Measurements from ENCODE around the gene GNAQ. TPM values are rescaled to one million over a fixed set of nuclear protein-coding genes. Genes with fewer than 3 reads are reported as not detected.

GNAQ gene
- total RNA-seq, 2 donors from 2014 or later, result 13.4 to 17.8 TPM

GRCh38 chr9:77892955-77893514, 138.6 kb downstream of the GNAQ start:
- no peak overlapping the region for H3K4me3 ChIP-seq
- H3K27me3 ChIP-seq, result no peaks in the 10 kb centered on the region
- H3K9me3 ChIP-seq, result no peaks in the 10 kb centered on the region
- H3K4me1 ChIP-seq, result peaks cover 0 to 10% of the 10 kb centered on the region in 2 donors
- DNase-seq (ENCODE audit: low spot score), result no peak
- no peaks in the 10 kb centered on the region for H3K36me3 ChIP-seq
- no peak overlapping the region for H3K27ac ChIP-seq
- no peak for TF ChIP-seq CTCF (IDR thresholded peaks at IDR 0.05)

GRCh38 chr9:77892171-77892570, 139.4 kb downstream of the GNAQ start:
- H3K36me3 ChIP-seq, result no peaks in the 10 kb centered on the region
- no peak overlapping the region for H3K4me3 ChIP-seq
- DNase-seq (ENCODE audit: low spot score), result no peak
- H3K4me1 ChIP-seq, result peaks cover 0 to 6% of the 10 kb centered on the region in 2 donors
- no peaks in the 10 kb centered on the region for H3K27me3 ChIP-seq
- H3K9me3 ChIP-seq, result no peaks in the 10 kb centered on the region
- TF ChIP-seq CTCF (IDR thresholded peaks at IDR 0.05), result no peak
- no peak overlapping the region for H3K27ac ChIP-seq

- DNase-seq (ENCODE audit: low spot score), result no peak
- Histone ChIP-seq H3K36me3 (no peaks in the 10 kb centered on the region), H3K9me3 (no peaks in the 10 kb centered on the region), H3K4me3 (no peak overlapping the region), H3K27ac (no peak overlapping the region), H3K4me1 (no peaks in the 10 kb centered on the region), H3K27me3 (no peaks in the 10 kb centered on the region)
- no peak for TF ChIP-seq CTCF (IDR thresholded peaks at IDR 0.05)
Observed at GRCh38 chr9:77891128-77891800, 140.3 kb downstream of the GNAQ start.

- no peaks in the 10 kb centered on the region for H3K27me3 ChIP-seq
- H3K9me3 ChIP-seq, result no peaks in the 10 kb centered on the region
- H3K27ac ChIP-seq, result no peak overlapping the region
- H3K4me3 ChIP-seq, result no peak overlapping the region
- H3K36me3 ChIP-seq, result no peaks in the 10 kb centered on the region
- DNase-seq (ENCODE audit: low spot score), result no peak
- no peak for TF ChIP-seq CTCF (IDR thresholded peaks at IDR 0.05)
- no peaks in the 10 kb centered on the region for H3K4me1 ChIP-seq
Observed at GRCh38 chr9:77887662-77888061, 143.9 kb downstream of the GNAQ start.

- Histone ChIP-seq H3K4me1 (no peaks in the 10 kb centered on the region), H3K9me3 (no peaks in the 10 kb centered on the region), H3K27me3 (no peaks in the 10 kb centered on the region), H3K36me3 (no peaks in the 10 kb centered on the region), H3K27ac (no peak overlapping the region), H3K4me3 (no peak overlapping the region)
- TF ChIP-seq CTCF (IDR thresholded peaks at IDR 0.05), result no peak
- DNase-seq (ENCODE audit: low spot score), result no peak
Observed at GRCh38 chr9:77885104-77885672, 146.4 kb downstream of the GNAQ start.
